Ascending aorta (tissue), 2 donors: Measurements from ENCODE around the gene SLIT3. TPM values are rescaled to one million over a fixed set of nuclear protein-coding genes. Genes with fewer than 3 reads are reported as not detected.

ENCODE experiments used
- DNase-seq, 2 donors: peaks; one replicate each; pipeline ENCODE4 v3.0.0-alpha.2; 2019; ENCODE audit warnings: low spot score in 2 of 2
- H3K27ac ChIP-seq, 2 donors: fragments of 200-600 bp; sonication (generic); one replicate each; pipeline ENCODE4 v1.5.1; 2016 to 2017; ENCODE audit warnings: mild to moderate bottlenecking in 1 of 2
- H3K27me3 ChIP-seq: fragments of 200-600 bp; sonication (generic); one replicate; pipeline ENCODE4 v1.5.1; 2017
- H3K36me3 ChIP-seq, 2 donors: fragments of 200-600 bp; sonication (generic); one replicate each; pipeline ENCODE4 v1.5.1; 2016
- H3K4me1 ChIP-seq, 2 donors: fragments of 200-600 bp; sonication (generic); one replicate each; pipeline ENCODE4 v1.5.1; 2016 to 2017; ENCODE audit warnings: mild to moderate bottlenecking in 1 of 2
- H3K4me3 ChIP-seq, 2 donors: fragments of 200-600 bp; sonication (generic); one replicate each; pipeline ENCODE4 v1.5.1; 2016 to 2017; ENCODE audit warnings: mild to moderate bottlenecking in 1 of 2
- H3K9me3 ChIP-seq, 2 donors: fragments of 200-600 bp; sonication (generic); one replicate each; pipeline ENCODE4 v1.5.1; 2016
- CTCF ChIP-seq, 3 experiments: fragments of 200-600 bp in 2 of 3; fragments of 450-650 bp in 1 of 3; sonication (generic) in 2 of 3; IDR thresholded peaks; one replicate each; pipeline ENCODE4 v1.5.1; 2016 to 2019; ENCODE audit warnings: antibody characterized with exemption in 3 of 3, mild to moderate bottlenecking in 1 of 3, moderate library complexity in 1 of 3
- intact Hi-C: fragments of 100-400 bp; cut with DNase I; formaldehyde crosslinking; loops from one replicate; pipeline ENCODE4 v1.15.1; 2023
- total RNA-seq: library from RNA; depleted of rRNA; stranded (reverse); fragments of >200 nt; gene quantifications from one replicate; pipeline ENCODE4 v1.1.0, GENCODE V29; 2016

SLIT3 gene
- total RNA-seq, 1 donor from 2014 or later, result 128 TPM

- intact Hi-C loops, result no loop called here
- Histone ChIP-seq H3K27me3 (no peaks in the 10 kb centered on the region), H3K27ac (peak overlapping the region; percentile 3 to 30), H3K4me1 (peaks cover 0 to 30% of the 10 kb centered on the region in 2 donors), H3K36me3 (no peaks in the 10 kb centered on the region), H3K9me3 (no peaks in the 10 kb centered on the region), H3K4me3 (no peak overlapping the region)
- no peak for TF ChIP-seq CTCF (IDR thresholded peaks at IDR 0.05)
- no peak for DNase-seq
These were observed 235.5 kb downstream of the SLIT3 start for GRCh38 chr5:169065400-169065799.

- TF ChIP-seq CTCF (IDR thresholded peaks at IDR 0.05), result no peak
- no peak overlapping the region for H3K4me3 ChIP-seq
- H3K27me3 ChIP-seq, result no peaks in the 10 kb centered on the region
- intact Hi-C loops, result no loop called here
- no peaks in the 10 kb centered on the region for H3K36me3 ChIP-seq
- H3K9me3 ChIP-seq, result no peaks in the 10 kb centered on the region
- H3K27ac ChIP-seq, result peak overlapping the region; percentile 44 to 58
- H3K4me1 ChIP-seq, result peaks cover 0 to 30% of the 10 kb centered on the region in 2 donors
- peak in 1 of 2 donors; percentile 78 for DNase-seq
These were observed 236.8 kb downstream of the SLIT3 start for GRCh38 chr5:169064093-169064492.

DNA sequence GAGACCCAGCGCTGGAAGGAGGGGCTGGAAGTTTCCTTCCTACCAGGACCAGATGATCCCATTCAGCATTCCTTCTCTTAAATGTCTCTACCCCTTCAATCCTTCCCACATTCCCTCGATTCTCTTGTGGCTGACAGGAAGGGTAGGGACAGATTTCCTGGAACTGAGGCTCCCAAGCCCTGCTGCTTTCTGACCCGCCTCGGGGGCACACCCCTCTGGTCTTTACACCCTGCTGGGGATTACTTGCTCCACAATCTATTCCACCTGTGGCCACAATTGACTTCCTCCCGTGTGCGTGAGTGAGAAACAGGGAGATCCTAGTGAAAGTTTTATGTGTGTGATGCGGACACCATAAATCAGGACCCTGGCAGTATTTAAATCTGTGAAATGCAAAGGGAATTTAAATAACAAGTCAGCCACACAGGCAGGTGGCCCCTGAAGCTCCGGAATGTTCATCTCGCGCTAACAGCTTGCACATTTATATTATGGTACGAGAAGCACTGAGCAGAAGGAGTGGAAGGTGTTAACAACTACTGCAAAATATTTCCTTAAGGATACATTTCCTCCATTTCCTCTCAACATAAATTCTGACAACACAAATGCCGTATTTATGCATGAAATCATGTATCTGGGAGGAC lies 237.5 kb downstream of the SLIT3 start:
- Histone ChIP-seq H3K27me3 (no peaks in the 10 kb centered on the region), H3K27ac (peak overlapping the region; percentile 44 to 58)
- intact Hi-C loops, result no loop called here

GRCh38 chr5:169062690-169063089 lies 238.2 kb downstream of the SLIT3 start:
- no peaks in the 10 kb centered on the region for H3K9me3 ChIP-seq
- H3K4me1 ChIP-seq, result peaks cover 0 to 30% of the 10 kb centered on the region in 2 donors
- H3K27me3 ChIP-seq, result no peaks in the 10 kb centered on the region
- H3K36me3 ChIP-seq, result no peaks in the 10 kb centered on the region
- no peak for DNase-seq
- peak overlapping the region in 1 of 2 donors; percentile 14 for H3K27ac ChIP-seq
- intact Hi-C loops, result no loop called here
- H3K4me3 ChIP-seq, result no peak overlapping the region
- TF ChIP-seq CTCF (IDR thresholded peaks at IDR 0.05), result no peak

More for the DNA sequence above, 237.5 kb downstream of the SLIT3 start:
- no peak for TF ChIP-seq CTCF (IDR thresholded peaks at IDR 0.05)
- Histone ChIP-seq H3K4me3 (no peak overlapping the region), H3K9me3 (no peaks in the 10 kb centered on the region), H3K36me3 (no peaks in the 10 kb centered on the region), H3K4me1 (peaks cover 0 to 30% of the 10 kb centered on the region in 2 donors)
- no peak for DNase-seq

- TF ChIP-seq CTCF (IDR thresholded peaks at IDR 0.05), result no peak
- Histone ChIP-seq H3K9me3 (no peaks in the 10 kb centered on the region), H3K27ac (no peak overlapping the region), H3K4me1 (no peaks in the 10 kb centered on the region), H3K36me3 (no peaks in the 10 kb centered on the region), H3K4me3 (no peak overlapping the region), H3K27me3 (no peaks in the 10 kb centered on the region)
- intact Hi-C loops, result no loop called here
- no peak for DNase-seq
These were observed 246.4 kb downstream of the SLIT3 start for GRCh38 chr5:169054506-169054905.
